OCI-LY1 (cell line): ENCODE results near the gene TMEM132C.

Source experiments
- H2AFZ ChIP-seq: fragments of 200-600 bp; sonication (generic), shearing (Covaris generic); 2 replicates; pipeline ENCODE4 v1.6.0; 2014; ENCODE audit warnings: antibody characterized with exemption, mild to moderate bottlenecking, low read length
- H3F3A ChIP-seq: fragments of 200-600 bp; sonication (generic), shearing (Covaris generic); 2 replicates; pipeline ENCODE4 v1.6.0; 2014; ENCODE audit warnings: mild to moderate bottlenecking, antibody characterized with exemption, low read length, moderate library complexity; ENCODE audit not compliant: insufficient read depth
- H3K27ac ChIP-seq: fragments of 200-600 bp; sonication (generic); 2 replicates; pipeline ENCODE4 v1.5.1; 2014; ENCODE audit warnings: low read length, mixed run types, mild to moderate bottlenecking, low read depth; ENCODE audit not compliant: poor library complexity, severe bottlenecking
- H3K27me3 ChIP-seq: fragments of 200-600 bp; sonication (generic); 2 replicates; pipeline ENCODE4 v1.6.0; 2014; ENCODE audit warnings: antibody characterized with exemption, mild to moderate bottlenecking, low read length, moderate library complexity; ENCODE audit not compliant: insufficient read depth
- H3K36me3 ChIP-seq: fragments of 200-600 bp; sonication (generic); 2 replicates; pipeline ENCODE4 v1.6.1; 2014; ENCODE audit warnings: mild to moderate bottlenecking, antibody characterized with exemption, low read length, moderate library complexity, mixed read lengths; ENCODE audit not compliant: insufficient read depth
- H3K4me1 ChIP-seq: fragments of 200-600 bp; sonication (generic); 2 replicates; pipeline ENCODE4 v1.5.1; 2014; ENCODE audit warnings: mild to moderate bottlenecking, low read length, moderate library complexity; ENCODE audit not compliant: insufficient read depth, severe bottlenecking
- H3K4me2 ChIP-seq: fragments of 200-600 bp; sonication (generic), shearing (Covaris generic); 2 replicates; pipeline ENCODE4 v1.6.1; 2014; ENCODE audit warnings: low read length
- H3K4me3 ChIP-seq: fragments of 200-600 bp; sonication (generic); 2 replicates; pipeline ENCODE4 v1.5.1; 2014; ENCODE audit warnings: low read length, low read depth, mild to moderate bottlenecking, mixed read lengths; ENCODE audit not compliant: poor library complexity, severe bottlenecking
- H3K79me2 ChIP-seq: fragments of 200-600 bp; shearing (Covaris generic); 2 replicates; pipeline ENCODE4 v1.6.1; 2016; ENCODE audit warnings: mixed run types, low read length, mixed read lengths; ENCODE audit not compliant: insufficient read depth
- H3K9ac ChIP-seq: fragments of 200-600 bp; sonication (generic), shearing (Covaris generic); 2 replicates; pipeline ENCODE4 v1.6.1; 2014; ENCODE audit warnings: mild to moderate bottlenecking, low read length, mixed read lengths
- H3K9me2 ChIP-seq: fragments of 200-600 bp; sonication (generic), shearing (Covaris generic); 2 replicates; pipeline ENCODE4 v1.6.1; 2014; ENCODE audit warnings: low read depth, mild to moderate bottlenecking, low read length, mixed read lengths
- H3K9me3 ChIP-seq: fragments of 200-600 bp; shearing (Covaris generic); 2 replicates; pipeline ENCODE4 v1.6.1; 2014; ENCODE audit warnings: low read length, mixed read lengths
- H4K20me1 ChIP-seq: fragments of 200-600 bp; sonication (generic), shearing (Covaris generic); 2 replicates; pipeline ENCODE4 v1.6.0; 2016; ENCODE audit warnings: mild to moderate bottlenecking, low read length; ENCODE audit not compliant: insufficient read depth
- CTCF ChIP-seq: fragments of 200-600 bp; sonication (generic), shearing (Covaris generic); IDR thresholded peaks from 2 replicates; pipeline ENCODE4 v1.5.1; 2017; ENCODE audit warnings: mild to moderate bottlenecking, antibody characterized with exemption, low read length, moderate library complexity, mixed read lengths
- EZH2 ChIP-seq: fragments of 200-600 bp; sonication (generic), shearing (Covaris generic); IDR thresholded peaks from 2 replicates; pipeline ENCODE4 v1.8.0; 2017; ENCODE audit warnings: borderline replicate concordance, mixed run types, mild to moderate bottlenecking, antibody characterized with exemption, low read length, moderate library complexity, mixed read lengths

Gene TMEM132C

DNA sequence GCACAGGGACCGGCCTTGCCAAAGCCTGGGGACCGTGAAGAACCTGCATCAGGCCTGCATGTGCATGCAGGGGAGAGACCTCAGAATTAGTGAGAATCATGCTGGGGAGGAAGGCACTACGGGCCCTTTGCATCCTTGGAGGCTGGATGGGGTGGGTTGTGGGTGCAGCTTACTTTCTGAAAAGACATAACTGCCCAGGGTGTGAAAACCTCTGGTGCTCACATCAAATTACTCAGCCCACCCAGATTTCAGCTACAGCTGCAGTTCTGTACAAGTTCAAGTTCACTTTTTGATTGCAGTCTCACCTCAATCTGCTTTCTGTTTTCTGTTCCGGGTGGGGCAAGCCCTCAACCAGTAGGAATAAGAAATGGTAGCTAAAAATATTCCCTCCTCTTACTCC is 426.1 kb downstream of the TMEM132C start:
- Histone ChIP-seq H3K79me2 (no peaks in the 10 kb centered on the region), H3K4me3 (no peak overlapping the region), H3F3A (no peaks in the 10 kb centered on the region), H4K20me1 (no peaks in the 10 kb centered on the region), H3K4me2 (no peak overlapping the region), H2AFZ (no peak overlapping the region), H3K36me3 (no peaks in the 10 kb centered on the region), H3K9me3 (no peaks in the 10 kb centered on the region), H3K27me3 (no peaks in the 10 kb centered on the region), H3K9me2 (no peaks in the 10 kb centered on the region), H3K9ac (no peak overlapping the region), H3K4me1 (no peaks in the 10 kb centered on the region), H3K27ac (no peak overlapping the region)
- TF ChIP-seq CTCF (no peak), EZH2 (no peak)

GRCh38 chr12:128693771-128694170 is 426.8 kb downstream of the TMEM132C start:
- Histone ChIP-seq H3K36me3 (no peaks in the 10 kb centered on the region), H3K4me3 (no peak overlapping the region), H3K27ac (no peak overlapping the region)

GRCh38 chr12:128694445-128694844 is 427.5 kb downstream of the TMEM132C start:
- H3F3A ChIP-seq = no peaks in the 10 kb centered on the region

More at GRCh38 chr12:128693771-128694170, 426.8 kb downstream of the TMEM132C start:
- Histone ChIP-seq H4K20me1 (no peaks in the 10 kb centered on the region), H3K79me2 (no peaks in the 10 kb centered on the region), H3K4me2 (no peak overlapping the region), H3K9ac (no peak overlapping the region), H3K9me2 (no peaks in the 10 kb centered on the region), H3K9me3 (no peaks in the 10 kb centered on the region), H3K4me1 (no peaks in the 10 kb centered on the region), H2AFZ (no peak overlapping the region), H3F3A (no peaks in the 10 kb centered on the region), H3K27me3 (no peaks in the 10 kb centered on the region)
- TF ChIP-seq CTCF (no peak), EZH2 (no peak)

More at GRCh38 chr12:128694445-128694844, 427.5 kb downstream of the TMEM132C start:
- Histone ChIP-seq H3K9ac (no peak overlapping the region), H3K9me3 (no peaks in the 10 kb centered on the region), H3K4me1 (no peaks in the 10 kb centered on the region), H3K9me2 (no peaks in the 10 kb centered on the region), H3K79me2 (no peaks in the 10 kb centered on the region), H3K4me2 (no peak overlapping the region), H4K20me1 (no peaks in the 10 kb centered on the region), H3K27me3 (no peaks in the 10 kb centered on the region), H3K27ac (no peak overlapping the region), H3K36me3 (no peaks in the 10 kb centered on the region), H2AFZ (no peak overlapping the region), H3K4me3 (no peak overlapping the region)
- TF ChIP-seq EZH2 = no peak
- no peak for TF ChIP-seq CTCF
